SJSA1 (cell line): Measurements from ENCODE around the gene LTN1. TPM values are rescaled to one million over a fixed set of nuclear protein-coding genes. Genes with fewer than 3 reads are reported as not detected.

ENCODE experiments used
- total RNA-seq: library from RNA; depleted of rRNA; stranded (reverse); fragments of >200 nt; shearing (Covaris generic); gene quantifications from 2 replicates; pipeline ENCODE4 v1.2.3, GENCODE V29; 2014; rRNA removed

LTN1 gene
- total RNA-seq, 1 experiment from 2014 or later = 31.0 TPM

Other genes starting within 250 kb of the LTN1 start
- 20.0 and 24.4 TPM in 2 replicates for gene RWDD2B, start 26.5 kb upstream of the LTN1 start, total RNA-seq
- 54.1 and 62.1 TPM in 2 replicates for gene USP16, start 31.8 kb upstream of the LTN1 start, total RNA-seq
- 330 and 390 TPM in 2 replicates for gene CCT8, start 80.8 kb upstream of the LTN1 start, total RNA-seq
- 5.3 and 11.7 TPM in 2 replicates for gene MAP3K7CL, start 137.8 kb upstream of the LTN1 start, total RNA-seq